Suprapubic skin (tissue), 4 donors: ENCODE data around the gene SDHAF4.

ENCODE experiments used
- EP300 ChIP-seq: sonication (generic); formaldehyde crosslinking; IDR thresholded peaks from one replicate; pipeline ENCODE4 v1.6.1; 2017; ENCODE audit warnings: antibody characterized with exemption
- POLR2A ChIP-seq, 2 donors: fragments of 450-650 bp; IDR thresholded peaks; one replicate each; pipeline ENCODE4 v1.6.1; 2017; ENCODE audit warnings: antibody characterized with exemption in 2 of 2, mild to moderate bottlenecking in 2 of 2, moderate library complexity in 2 of 2
- POLR2AphosphoS5 ChIP-seq, 3 donors: sonication (generic); formaldehyde crosslinking; IDR thresholded peaks; one replicate each; pipeline ENCODE4 v1.6.1; 2017; ENCODE audit warnings: antibody characterized with exemption in 3 of 3
- TF ChIP-seq, protein P1 (sequence below), 2 donors: fragments of 200-600 bp in 1 of 2; fragments of 450-650 bp in 1 of 2; sonication (generic) in 1 of 2; IDR thresholded peaks; one replicate each; pipeline ENCODE4 v1.5.1; 2016 to 2019; ENCODE audit warnings: antibody characterized with exemption in 2 of 2, mild to moderate bottlenecking in 1 of 2, moderate library complexity in 1 of 2

DNA sequence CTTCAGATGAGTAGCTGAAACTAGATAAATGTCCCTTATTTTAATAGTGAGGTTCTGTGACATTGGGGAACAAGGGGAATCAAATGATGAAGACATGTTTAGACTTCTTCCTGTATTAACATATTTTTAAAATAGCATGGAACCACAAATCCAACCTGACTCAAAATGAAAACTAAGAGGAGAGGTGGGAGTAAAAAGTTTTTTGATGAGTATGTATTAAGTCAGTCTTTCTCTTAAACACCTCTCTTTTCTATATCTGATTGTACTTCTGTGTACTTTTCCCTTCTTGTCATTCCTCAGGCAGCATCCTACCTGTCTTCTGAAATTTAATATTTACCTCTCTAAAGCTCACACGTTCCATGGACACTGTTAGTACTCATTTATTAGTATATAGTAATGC lies 8.7 kb upstream of the SDHAF4 start:
- TF ChIP-seq, protein P1, sequence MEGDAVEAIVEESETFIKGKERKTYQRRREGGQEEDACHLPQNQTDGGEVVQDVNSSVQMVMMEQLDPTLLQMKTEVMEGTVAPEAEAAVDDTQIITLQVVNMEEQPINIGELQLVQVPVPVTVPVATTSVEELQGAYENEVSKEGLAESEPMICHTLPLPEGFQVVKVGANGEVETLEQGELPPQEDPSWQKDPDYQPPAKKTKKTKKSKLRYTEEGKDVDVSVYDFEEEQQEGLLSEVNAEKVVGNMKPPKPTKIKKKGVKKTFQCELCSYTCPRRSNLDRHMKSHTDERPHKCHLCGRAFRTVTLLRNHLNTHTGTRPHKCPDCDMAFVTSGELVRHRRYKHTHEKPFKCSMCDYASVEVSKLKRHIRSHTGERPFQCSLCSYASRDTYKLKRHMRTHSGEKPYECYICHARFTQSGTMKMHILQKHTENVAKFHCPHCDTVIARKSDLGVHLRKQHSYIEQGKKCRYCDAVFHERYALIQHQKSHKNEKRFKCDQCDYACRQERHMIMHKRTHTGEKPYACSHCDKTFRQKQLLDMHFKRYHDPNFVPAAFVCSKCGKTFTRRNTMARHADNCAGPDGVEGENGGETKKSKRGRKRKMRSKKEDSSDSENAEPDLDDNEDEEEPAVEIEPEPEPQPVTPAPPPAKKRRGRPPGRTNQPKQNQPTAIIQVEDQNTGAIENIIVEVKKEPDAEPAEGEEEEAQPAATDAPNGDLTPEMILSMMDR (IDR thresholded peaks at IDR 0.05): no peak
- TF ChIP-seq POLR2AphosphoS5 (IDR thresholded peaks at IDR 0.05) (no peak), POLR2A (IDR thresholded peaks at IDR 0.05) (no peak), EP300 (no peak)
